Breast epithelium (tissue), 3 donors: ENCODE measurements around the gene GID8.

Source experiments
- CTCF ChIP-seq, 3 donors: fragments of 450-650 bp; IDR thresholded peaks; one replicate each; pipeline ENCODE4 v1.5.1; 2016 to 2017; ENCODE audit warnings: antibody characterized with exemption in 3 of 3, mild to moderate bottlenecking in 3 of 3, moderate library complexity in 3 of 3
- POLR2A ChIP-seq: fragments of 450-650 bp; IDR thresholded peaks from one replicate; pipeline ENCODE4 v1.6.1; 2016; ENCODE audit warnings: antibody characterized with exemption, mild to moderate bottlenecking, moderate library complexity

GRCh38 chr20:62971950-62972844 lies 34.2 kb downstream of the GID8 start:
- TF ChIP-seq POLR2A (no peak), CTCF (IDR thresholded peaks at IDR 0.05) (peak; percentile 78 to 89 (median 86))
